Sigmoid colon (tissue), 7 donors: Measurements from ENCODE around the gene LDLRAD3. TPM values are rescaled to one million over a fixed set of nuclear protein-coding genes. Genes with fewer than 3 reads are reported as not detected.
A peak's percentile ranks its signal among the peaks of the same experiment; 100 is the strongest.

ENCODE experiments used
- DNase-seq: peaks from one replicate; pipeline ENCODE4 v3.0.0-alpha.2; 2019
- H3K27ac ChIP-seq, 4 donors: fragments of 200-600 bp; sonication (generic); one replicate each; pipeline ENCODE4 v1.5.1; 2016 to 2019; ENCODE audit warnings: mild to moderate bottlenecking in 1 of 4
- H3K27me3 ChIP-seq, 3 donors: fragments of 200-600 bp; sonication (generic); one replicate each; pipeline ENCODE4 v1.5.1; 2019; ENCODE audit warnings: mild to moderate bottlenecking in 1 of 3
- H3K36me3 ChIP-seq, 4 donors: fragments of 200-600 bp; sonication (generic); one replicate each; pipeline ENCODE4 v1.5.1; 2016 to 2019
- H3K4me1 ChIP-seq, 4 donors: fragments of 200-600 bp; sonication (generic); one replicate each; pipeline ENCODE4 v1.5.1; 2017 to 2019
- H3K4me3 ChIP-seq, 4 donors: fragments of 200-600 bp; sonication (generic); one replicate each; pipeline ENCODE4 v1.5.1; 2017 to 2019; ENCODE audit warnings: mild to moderate bottlenecking in 2 of 4, moderate library complexity in 1 of 4
- H3K9me3 ChIP-seq, 4 donors: fragments of 200-600 bp in 3 of 4; sonication (generic) in 3 of 4; one replicate each; pipeline versions ENCODE4 v1.5.1 to v1.6.1; 2013 to 2019
- EP300 ChIP-seq, 4 donors: sonication (generic); formaldehyde crosslinking; IDR thresholded peaks; one replicate each; pipeline ENCODE4 v1.6.1; 2017; ENCODE audit warnings: antibody characterized with exemption in 4 of 4
- POLR2A ChIP-seq, 2 donors: fragments of 450-650 bp; IDR thresholded peaks; one replicate each; pipeline ENCODE4 v1.6.1; 2016; ENCODE audit warnings: antibody characterized with exemption in 2 of 2, mild to moderate bottlenecking in 2 of 2, moderate library complexity in 2 of 2
- POLR2AphosphoS5 ChIP-seq, 4 donors: sonication (generic); formaldehyde crosslinking; IDR thresholded peaks; one replicate each; pipeline ENCODE4 v1.6.1; 2017; ENCODE audit warnings: antibody characterized with exemption in 4 of 4
- WGBS, 2 donors: extraction: QIAGEN DNeasy Blood & Tissue Kit; methylation state at CpG; one replicate each; pipeline ENCODE4 v1.1.7; 2013; 5-methylcytosine and 5-hydroxymethylcytosine counted together
- intact Hi-C: fragments of 100-400 bp; cut with DNase I; formaldehyde crosslinking; loops from one replicate; pipeline ENCODE4 v1.15.1; 2023
- polyA plus RNA-seq, 3 donors: library from polyadenylated mRNA; stranded (reverse); fragments of 200-250 nt; gene quantifications; one replicate each; pipeline ENCODE4 v1.2.3, GENCODE V29; 2013
- total RNA-seq, 4 donors: library from RNA; depleted of rRNA; stranded (reverse); fragments of >200 nt; gene quantifications; one replicate each; pipeline ENCODE4 v1.1.0, GENCODE V29; 2016
- TF ChIP-seq, protein P1 (sequence below), 4 experiments: fragments of 450-650 bp in 3 of 4; fragments of 200-600 bp in 1 of 4; IDR thresholded peaks; one replicate each; pipeline ENCODE4 v1.5.1; 2016 to 2019; ENCODE audit warnings: antibody characterized with exemption in 4 of 4, mild to moderate bottlenecking in 3 of 4, moderate library complexity in 2 of 4
- donor health status: healthy with polysubstance abuse.
- donor health status: Bipolar disorder and iron deficiency.
- donor health status: healthy.

The LDLRAD3 gene
- total and polyA plus RNA-seq, 7 donors = 0.23 to 23.4 (median 10.2) TPM

DNA sequence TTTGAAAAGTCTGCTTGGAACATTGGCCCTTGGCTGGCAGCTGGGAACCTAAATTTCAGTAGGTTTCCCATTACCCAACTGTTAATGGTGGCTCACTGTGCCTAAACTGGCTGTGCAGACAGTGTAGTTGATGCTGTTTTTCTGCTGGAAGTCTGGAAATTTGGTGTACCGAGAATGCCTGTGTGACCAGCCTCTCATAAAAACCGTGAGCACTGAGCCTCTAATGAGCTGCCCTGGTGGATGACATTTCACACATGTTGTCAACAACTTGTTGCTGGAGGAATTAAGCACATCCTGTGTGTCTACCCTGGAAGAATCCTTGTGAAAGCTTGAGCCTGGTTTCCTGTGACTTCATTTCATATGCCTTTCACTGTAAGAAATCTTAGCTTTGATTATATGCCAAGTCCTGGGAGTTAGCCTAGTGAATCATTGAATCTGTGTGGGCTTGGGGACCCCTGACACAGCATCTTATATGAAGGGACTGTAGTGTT, 131.1 kb downstream of the LDLRAD3 start:
- peaks cover 0 to 17% (median 10%) of the 10 kb centered on the region in 4 donors for H3K4me1 ChIP-seq
- no peaks in the 10 kb centered on the region for H3K27me3 ChIP-seq
- intact Hi-C loops = no loop called here
- DNase-seq = no peak
- no peak overlapping the region for H3K4me3 ChIP-seq
- H3K27ac ChIP-seq = peak overlapping the region in 2 of 4 donors; percentile 1 to 23
- TF ChIP-seq, protein P1, sequence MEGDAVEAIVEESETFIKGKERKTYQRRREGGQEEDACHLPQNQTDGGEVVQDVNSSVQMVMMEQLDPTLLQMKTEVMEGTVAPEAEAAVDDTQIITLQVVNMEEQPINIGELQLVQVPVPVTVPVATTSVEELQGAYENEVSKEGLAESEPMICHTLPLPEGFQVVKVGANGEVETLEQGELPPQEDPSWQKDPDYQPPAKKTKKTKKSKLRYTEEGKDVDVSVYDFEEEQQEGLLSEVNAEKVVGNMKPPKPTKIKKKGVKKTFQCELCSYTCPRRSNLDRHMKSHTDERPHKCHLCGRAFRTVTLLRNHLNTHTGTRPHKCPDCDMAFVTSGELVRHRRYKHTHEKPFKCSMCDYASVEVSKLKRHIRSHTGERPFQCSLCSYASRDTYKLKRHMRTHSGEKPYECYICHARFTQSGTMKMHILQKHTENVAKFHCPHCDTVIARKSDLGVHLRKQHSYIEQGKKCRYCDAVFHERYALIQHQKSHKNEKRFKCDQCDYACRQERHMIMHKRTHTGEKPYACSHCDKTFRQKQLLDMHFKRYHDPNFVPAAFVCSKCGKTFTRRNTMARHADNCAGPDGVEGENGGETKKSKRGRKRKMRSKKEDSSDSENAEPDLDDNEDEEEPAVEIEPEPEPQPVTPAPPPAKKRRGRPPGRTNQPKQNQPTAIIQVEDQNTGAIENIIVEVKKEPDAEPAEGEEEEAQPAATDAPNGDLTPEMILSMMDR (IDR thresholded peaks at IDR 0.05) = no peak
- no peak for TF ChIP-seq EP300 (IDR thresholded peaks at IDR 0.05)
- TF ChIP-seq POLR2AphosphoS5 (IDR thresholded peaks at IDR 0.05) = no peak
- no peak for TF ChIP-seq POLR2A (IDR thresholded peaks at IDR 0.05)
- H3K36me3 ChIP-seq = no peaks in the 10 kb centered on the region
- WGBS, 2 donors = 75 to 81% methylated on average over 2 of the region's 2 CpGs
- H3K9me3 ChIP-seq = no peaks in the 10 kb centered on the region

DNA sequence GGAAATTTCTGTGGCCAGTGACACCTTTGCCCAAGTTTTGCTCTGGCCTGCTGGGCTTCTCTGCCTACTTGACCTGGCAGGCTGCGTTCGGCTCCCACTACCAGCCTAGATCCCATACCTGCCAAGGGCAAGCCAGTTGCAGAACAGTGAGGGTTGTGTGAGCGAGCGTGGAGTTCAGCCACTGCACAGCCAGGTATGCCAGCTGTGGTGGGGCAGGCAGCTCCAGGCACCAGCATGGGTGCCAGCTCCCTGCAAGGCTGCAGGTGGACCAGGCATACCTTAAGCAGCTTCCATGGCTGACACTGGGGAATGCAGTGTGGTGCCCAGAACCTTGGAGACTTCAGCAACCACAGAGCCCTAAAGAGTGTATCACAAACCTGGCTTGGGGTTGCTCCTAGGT, 133.5 kb downstream of the LDLRAD3 start:
- no peaks in the 10 kb centered on the region for H3K9me3 ChIP-seq
- intact Hi-C loops = no loop called here
- TF ChIP-seq, protein P1 (IDR thresholded peaks at IDR 0.05) = no peak
- TF ChIP-seq POLR2A (IDR thresholded peaks at IDR 0.05) (no peak), POLR2AphosphoS5 (IDR thresholded peaks at IDR 0.05) (no peak), EP300 (IDR thresholded peaks at IDR 0.05) (no peak)
- H3K27ac ChIP-seq = no peak overlapping the region
- no peaks in the 10 kb centered on the region for H3K27me3 ChIP-seq
- H3K4me1 ChIP-seq = peaks cover 0 to 19% (median 11%) of the 10 kb centered on the region in 4 donors
- H3K36me3 ChIP-seq = peaks cover 0 to 9% (median 3%) of the 10 kb centered on the region in 4 donors
- WGBS, 2 donors = 96 to 99% methylated on average over 4 of the region's 4 CpGs
- no peak overlapping the region for H3K4me3 ChIP-seq
- no peak for DNase-seq

DNA sequence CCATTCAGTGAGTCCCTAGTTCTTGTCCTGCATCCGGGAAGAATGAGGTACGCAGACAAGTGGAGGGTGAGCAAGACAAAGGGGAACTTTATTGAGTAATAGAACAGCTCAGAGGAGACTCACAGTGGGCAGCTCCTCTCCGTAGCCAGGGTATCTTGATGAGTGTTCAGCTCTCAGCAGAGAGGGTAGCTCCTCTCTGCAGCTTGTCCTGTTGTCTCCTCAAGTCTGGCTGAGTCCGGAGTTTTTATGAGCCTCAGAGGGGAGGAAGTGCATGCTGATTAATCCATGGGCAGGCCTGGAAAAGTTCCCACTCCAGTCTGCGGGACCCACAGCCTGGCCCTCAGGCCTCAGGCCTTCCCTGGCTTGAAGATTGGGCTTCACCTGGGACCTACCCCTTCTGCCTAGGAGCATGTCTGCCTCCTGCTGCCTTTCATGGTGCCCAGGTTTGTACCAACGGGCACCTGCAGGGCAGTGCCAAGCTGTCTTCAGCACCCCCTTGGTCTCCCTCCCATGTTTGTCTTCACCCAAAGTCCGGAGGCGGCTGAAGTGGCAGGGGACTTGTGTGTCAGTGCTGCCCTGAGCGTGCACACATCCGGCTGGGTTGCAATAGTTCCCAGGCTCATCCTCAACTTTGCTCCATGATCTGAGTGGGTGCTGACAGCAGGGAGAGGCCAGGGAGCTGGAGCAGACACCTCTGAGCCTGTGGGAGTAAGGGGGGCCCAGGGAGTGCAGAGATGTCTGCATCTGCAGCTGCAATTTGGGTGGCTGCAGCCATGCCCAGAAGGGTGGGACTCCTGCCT, 134.2 kb downstream of the LDLRAD3 start:
- no peak for DNase-seq
- WGBS, 2 donors = 93 to 95% methylated on average over 10 of the region's 10 CpGs

DNA sequence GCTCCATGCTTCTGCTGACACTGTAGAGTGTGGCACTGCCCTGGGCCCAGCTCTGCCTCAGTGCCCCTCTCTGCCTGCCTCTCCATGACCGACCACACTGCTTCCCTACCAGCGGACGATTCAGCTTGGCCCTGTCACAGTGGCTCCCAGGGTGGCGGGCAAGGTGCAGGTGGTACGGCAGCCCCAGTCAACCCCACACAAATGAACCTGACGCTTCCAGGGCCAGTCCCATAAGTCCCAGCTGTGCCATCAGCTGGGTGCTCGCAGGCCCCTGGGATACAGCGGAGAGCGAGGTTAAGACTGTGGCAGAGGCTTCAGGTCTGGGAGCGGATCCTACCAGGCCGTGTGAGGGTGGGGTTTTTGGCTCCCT, 134.8 kb downstream of the LDLRAD3 start:
- Histone ChIP-seq H3K27me3 (no peaks in the 10 kb centered on the region), H3K9me3 (no peaks in the 10 kb centered on the region), H3K4me3 (no peak overlapping the region), H3K36me3 (peaks cover 0 to 15% (median 6%) of the 10 kb centered on the region in 4 donors), H3K27ac (no peak overlapping the region), H3K4me1 (peaks cover 0 to 12% (median 3%) of the 10 kb centered on the region in 4 donors)
- DNase-seq = no peak
- TF ChIP-seq POLR2A (IDR thresholded peaks at IDR 0.05) = no peak
- no peak for TF ChIP-seq POLR2AphosphoS5 (IDR thresholded peaks at IDR 0.05)
- no peak for TF ChIP-seq EP300 (IDR thresholded peaks at IDR 0.05)
- TF ChIP-seq, protein P1 (IDR thresholded peaks at IDR 0.05) = no peak
- 91 to 96% methylated on average over 11 of the region's 11 CpGs for WGBS, 2 donors
- intact Hi-C loops = no loop called here

More for the DNA sequence above, 134.2 kb downstream of the LDLRAD3 start:
- no peak overlapping the region for H3K27ac ChIP-seq
- H3K4me3 ChIP-seq = no peak overlapping the region
- TF ChIP-seq, protein P1 (IDR thresholded peaks at IDR 0.05) = no peak
- TF ChIP-seq POLR2A (IDR thresholded peaks at IDR 0.05) = no peak
- TF ChIP-seq POLR2AphosphoS5 (IDR thresholded peaks at IDR 0.05) = no peak
- no peak for TF ChIP-seq EP300 (IDR thresholded peaks at IDR 0.05)
- no peaks in the 10 kb centered on the region for H3K27me3 ChIP-seq
- intact Hi-C loops = no loop called here
- no peaks in the 10 kb centered on the region for H3K9me3 ChIP-seq
- peaks cover 0 to 14% (median 6%) of the 10 kb centered on the region in 4 donors for H3K36me3 ChIP-seq
- H3K4me1 ChIP-seq = peaks cover 0 to 18% (median 8%) of the 10 kb centered on the region in 4 donors
